NCI-H1694 (cell line): Measurements from ENCODE around the gene PON1.

Source experiments
- DNase-seq: peaks from one replicate; lab custom pipeline; 2025; lab: John Stamatoyannopoulos, UW

Gene PON1

GRCh38 chr7:95317546-95317945, 6.8 kb downstream of the PON1 start:
- DNase-seq, result no peak

- no peak for DNase-seq
Measured at GRCh38 chr7:95316588-95316987, 7.7 kb downstream of the PON1 start.

GRCh38 chr7:95312561-95312960, 11.8 kb downstream of the PON1 start:
- DNase-seq, result no peak

- DNase-seq, result no peak
Measured at GRCh38 chr7:95311389-95311788, 12.9 kb downstream of the PON1 start.

GRCh38 chr7:95309951-95310350, 14.4 kb downstream of the PON1 start:
- DNase-seq, result no peak

- DNase-seq, result no peak
Measured at GRCh38 chr7:95304990-95305389, 19.3 kb downstream of the PON1 start.

GRCh38 chr7:95303013-95303905, 21.1 kb downstream of the PON1 start:
- DNase-seq, result no peak

- no peak for DNase-seq
Measured at GRCh38 chr7:95298091-95298490, 26.2 kb downstream of the PON1 start.

- DNase-seq, result no peak
Measured at GRCh38 chr7:95297041-95297440, 27.3 kb downstream of the PON1 start.

GRCh38 chr7:95296456-95296855, 27.9 kb downstream of the PON1 start:
- DNase-seq, result no peak

- no peak for DNase-seq
Measured at GRCh38 chr7:95295397-95295796, 28.9 kb downstream of the PON1 start.

GRCh38 chr7:95290166-95290830, 34.0 kb downstream of the PON1 start:
- DNase-seq, result no peak

GRCh38 chr7:95286096-95286495, 38.2 kb downstream of the PON1 start:
- DNase-seq, result no peak

- DNase-seq, result no peak
Measured at GRCh38 chr7:95279417-95279816, 44.9 kb downstream of the PON1 start.

GRCh38 chr7:95276114-95276513, 48.2 kb downstream of the PON1 start:
- DNase-seq, result no peak

- DNase-seq, result no peak
Measured at GRCh38 chr7:95269640-95270039, 54.7 kb downstream of the PON1 start.

GRCh38 chr7:95267754-95268153, 56.6 kb downstream of the PON1 start:
- no peak for DNase-seq

- DNase-seq, result no peak
Measured at GRCh38 chr7:95265634-95266033, 58.7 kb downstream of the PON1 start.

GRCh38 chr7:95264363-95264891, 59.9 kb downstream of the PON1 start:
- DNase-seq, result no peak

GRCh38 chr7:95263785-95264362, 60.5 kb downstream of the PON1 start:
- DNase-seq, result no peak

- no peak for DNase-seq
Measured at GRCh38 chr7:95262875-95263274, 61.5 kb downstream of the PON1 start.

GRCh38 chr7:95261895-95262415, 62.4 kb downstream of the PON1 start:
- DNase-seq, result no peak

- DNase-seq, result no peak
Measured at GRCh38 chr7:95255691-95256090, 68.6 kb downstream of the PON1 start.
